Pancreas (tissue), 10 donors: ENCODE results near the gene LRIG2. TPM values are rescaled to one million over a fixed set of nuclear protein-coding genes. Genes with fewer than 3 reads are reported as not detected.

ENCODE experiments used
- ATAC-seq, 4 donors: fragments of 200-7000 bp; cut with Tn5 transposase; one replicate each; pipeline versions ENCODE4 v1.8.0 to v1.9.1; 2020; ENCODE audit warnings: mild to moderate bottlenecking in 4 of 4, moderate library complexity in 4 of 4
- DNase-seq, 6 donors: peaks; one replicate each; pipeline ENCODE4 v3.0.0-alpha.2; 2020
- FAIRE-seq: peaks from 2 replicates; lab custom pipeline; 2012; peaks lifted over from hg19 to GRCh38; lab: Jason Lieb, UNC
- H3K27ac ChIP-seq, 4 donors: fragments of 200-600 bp; sonication (generic); 1 replicate in 3 of 4; 2 replicates in 1 of 4; pipeline versions ENCODE4 v1.5.0 to v1.8.0; 2020
- H3K27me3 ChIP-seq, 4 donors: fragments of 200-600 bp; one replicate each; pipeline ENCODE4 v1.8.0; 2021
- H3K36me3 ChIP-seq, 3 donors: fragments of 200-600 bp; sonication (generic) in 1 of 3; one replicate each; pipeline versions ENCODE4 v1.5.0 to v1.8.0; 2020 to 2021
- H3K4me1 ChIP-seq, 3 donors: fragments of 200-600 bp; one replicate each; pipeline ENCODE4 v1.8.0; 2021
- H3K4me3 ChIP-seq, 4 donors: fragments of 200-600 bp; sonication (generic) in 2 of 4; one replicate each; pipeline versions ENCODE4 v1.5.0 to v1.8.0; 2020 to 2021
- H3K9me3 ChIP-seq, 4 donors: fragments of 200-600 bp; one replicate each; pipeline ENCODE4 v1.8.0; 2021
- CTCF ChIP-seq, 4 donors: fragments of 200-600 bp; sonication (generic) in 3 of 4; IDR thresholded peaks; one replicate each; pipeline versions ENCODE4 v1.5.0 to v1.8.0; 2021; ENCODE audit warnings: antibody characterized with exemption in 4 of 4
- WGBS, 2 donors: extraction: QIAGEN DNeasy Blood & Tissue Kit; methylation state at CpG; one replicate each; pipeline ENCODE4 v1.1.7; 2013; 5-methylcytosine and 5-hydroxymethylcytosine counted together
- intact Hi-C, 3 donors: fragments of 100-400 bp; cut with DNase I; formaldehyde crosslinking; loops; one replicate each; pipeline versions ENCODE4 v1.11.1 to v1.14.2; 2022
- polyA plus RNA-seq, 2 donors: library from polyadenylated mRNA; stranded (reverse); fragments of 200-250 nt; gene quantifications; one replicate each; pipeline ENCODE4 v1.2.3, GENCODE V29; 2013
- total RNA-seq, 6 donors: library from RNA; stranded (reverse); fragmentation: NEBNext Ultra II Directional in 4 of 6; extraction: Animal tissue kit (Norgen Biotek cat#: 25700) in 4 of 6; gene quantifications; one replicate each; pipeline versions ENCODE4 v1.2.1 to v1.2.4, GENCODE V29; 2021 to 2023
- donor health status: healthy with polysubstance abuse.
- donor health status: DM: no; HTN: no; CAD: no; lungs with moderate emphysema.
- donor health status: DM: no; HTN: no; CAD: no.
- donor health status: control.
- donor health status: control.
- donor health status: Bipolar disorder and iron deficiency.
- donor health status: DM: yes; HTN: yes; CAD: no.
- donor health status: DM: no; HTN: no; CAD: no.
- donor health status: DM: no; HTN: no; CAD: no.
- donor health status: DM: yes; HTN: yes; CAD: no.

LRIG2 gene
- total and polyA plus RNA-seq, 8 donors = 2.4 to 8.5 (median 4.0) TPM

GRCh38 chr1:113095790-113096455, 22.9 kb downstream of the LRIG2 start:
- WGBS, 2 donors = 89 to 90% methylated on average over 5 of the region's 5 CpGs
- no peak overlapping the region for H3K4me3 ChIP-seq
- no peaks in the 10 kb centered on the region for H3K9me3 ChIP-seq
- ATAC-seq = no peak
- FAIRE-seq = no peak
- no peak for TF ChIP-seq CTCF (IDR thresholded peaks at IDR 0.05)
- no peak overlapping the region for H3K27ac ChIP-seq
- H3K36me3 ChIP-seq = peaks cover 0 to 56% (median 41%) of the 10 kb centered on the region in 3 donors
- intact Hi-C loops = no loop called here
- H3K27me3 ChIP-seq = no peaks in the 10 kb centered on the region
- DNase-seq = no peak
- H3K4me1 ChIP-seq = peaks cover 0 to 6% (median 0%) of the 10 kb centered on the region in 3 donors

GRCh38 chr1:113096493-113096892, 23.5 kb downstream of the LRIG2 start:
- no peak for FAIRE-seq
- H3K9me3 ChIP-seq = no peaks in the 10 kb centered on the region
- no peak for ATAC-seq
- peaks cover 0 to 2% (median 0%) of the 10 kb centered on the region in 3 donors for H3K4me1 ChIP-seq
- H3K27ac ChIP-seq = no peak overlapping the region
- peaks cover 0 to 59% (median 46%) of the 10 kb centered on the region in 3 donors for H3K36me3 ChIP-seq
- H3K27me3 ChIP-seq = no peaks in the 10 kb centered on the region
- 94 to 98% methylated on average over 3 of the region's 3 CpGs for WGBS, 2 donors
- intact Hi-C loops = no loop called here
- TF ChIP-seq CTCF (IDR thresholded peaks at IDR 0.05) = no peak
- H3K4me3 ChIP-seq = no peak overlapping the region
- no peak for DNase-seq

- H3K4me3 ChIP-seq = no peak overlapping the region
- H3K36me3 ChIP-seq = peaks cover 0 to 64% (median 34%) of the 10 kb centered on the region in 3 donors
- intact Hi-C loops = no loop called here
- H3K27ac ChIP-seq = no peak overlapping the region
- no peaks in the 10 kb centered on the region for H3K4me1 ChIP-seq
- no peaks in the 10 kb centered on the region for H3K27me3 ChIP-seq
- H3K9me3 ChIP-seq = no peaks in the 10 kb centered on the region
- no peak for FAIRE-seq
- ATAC-seq = no peak
- TF ChIP-seq CTCF (IDR thresholded peaks at IDR 0.05) = no peak
- DNase-seq = no peak
These were observed 28.6 kb downstream of the LRIG2 start for GRCh38 chr1:113101588-113101987.

GRCh38 chr1:113103048-113103447, 30.1 kb downstream of the LRIG2 start:
- H3K27me3 ChIP-seq = no peaks in the 10 kb centered on the region
- FAIRE-seq = no peak
- no peak for DNase-seq
- TF ChIP-seq CTCF (IDR thresholded peaks at IDR 0.05) = no peak
- peak in 1 of 4 donors; percentile 18 for ATAC-seq
- peaks cover 0 to 58% (median 26%) of the 10 kb centered on the region in 3 donors for H3K36me3 ChIP-seq
- intact Hi-C loops = no loop called here
- H3K9me3 ChIP-seq = no peaks in the 10 kb centered on the region
- no peaks in the 10 kb centered on the region for H3K4me1 ChIP-seq
- H3K27ac ChIP-seq = no peak overlapping the region
- no peak overlapping the region for H3K4me3 ChIP-seq
- 43 to 54% methylated on average over 1 of the region's 1 CpG for WGBS, 2 donors

- Histone ChIP-seq H3K36me3 (peaks cover 0 to 55% (median 24%) of the 10 kb centered on the region in 3 donors), H3K9me3 (no peaks in the 10 kb centered on the region), H3K27me3 (no peaks in the 10 kb centered on the region), H3K4me3 (no peak overlapping the region), H3K4me1 (no peaks in the 10 kb centered on the region), H3K27ac (no peak overlapping the region)
- ATAC-seq (no peak), FAIRE-seq (no peak), DNase-seq (no peak)
- intact Hi-C loops = no loop called here
- TF ChIP-seq CTCF (IDR thresholded peaks at IDR 0.05) = no peak
These were observed 31.0 kb downstream of the LRIG2 start for GRCh38 chr1:113103977-113104376.
